ENCODE results near the gene ADAR.

Gene ADAR

GRCh38 chr1:154557248-154557938 lies 50.6 kb downstream of the ADAR start:
- DNase-seq: no peak

- no peak for DNase-seq
Observed at GRCh38 chr1:154556422-154556821, 51.6 kb downstream of the ADAR start.

GRCh38 chr1:154553056-154554030 lies 54.6 kb downstream of the ADAR start:
- no peak for DNase-seq

- DNase-seq: no peak
Observed at GRCh38 chr1:154552036-154552435, 56.0 kb downstream of the ADAR start.

- no peak for DNase-seq
Observed at GRCh38 chr1:154551474-154551873, 56.5 kb downstream of the ADAR start.

GRCh38 chr1:154550657-154551056 lies 57.3 kb downstream of the ADAR start:
- DNase-seq: no peak

- DNase-seq: no peak
Observed at GRCh38 chr1:154550070-154550469, 57.9 kb downstream of the ADAR start.

GRCh38 chr1:154549202-154549770 lies 58.7 kb downstream of the ADAR start:
- DNase-seq: no peak

- no peak for DNase-seq
Observed at GRCh38 chr1:154548028-154548427, 60.0 kb downstream of the ADAR start.

- DNase-seq: no peak
Observed at GRCh38 chr1:154547105-154547732, 60.8 kb downstream of the ADAR start.

- DNase-seq: peak; percentile 63
Observed at GRCh38 chr1:154546264-154547063, 61.5 kb downstream of the ADAR start.

- DNase-seq: no peak
Observed at GRCh38 chr1:154541231-154541630, 66.8 kb downstream of the ADAR start.

- DNase-seq: no peak
Observed at GRCh38 chr1:154539486-154540483, 68.2 kb downstream of the ADAR start.

GRCh38 chr1:154536570-154536969 lies 71.4 kb downstream of the ADAR start:
- no peak for DNase-seq

- no peak for DNase-seq
Observed at GRCh38 chr1:154533952-154534844, 73.8 kb downstream of the ADAR start.
